Measurements from ENCODE around the gene MGAT1.
A peak's percentile ranks its signal among the peaks of the same experiment; 100 is the strongest.

The MGAT1 gene

GRCh38 chr5:180806351-180807011, 3.9 kb upstream of the MGAT1 start:
- TF ChIP-seq RARB (CRISPR knock-in tag; IDR thresholded peaks at IDR 0.05), result no peak
- TF ChIP-seq ZNF70 (CRISPR knock-in tag; IDR thresholded peaks at IDR 0.05), result peak; percentile 80
- ATAC-seq, result no peak

- ATAC-seq, result no peak
- TF ChIP-seq CSRNP3 (CRISPR knock-in tag; IDR thresholded peaks at IDR 0.05), result no peak
- no peak for TF ChIP-seq ZNF8 (CRISPR knock-in tag; IDR thresholded peaks at IDR 0.05)
- no peak for TF ChIP-seq POU6F1 (CRISPR knock-in tag; IDR thresholded peaks at IDR 0.05; ENCODE audit: borderline replicate concordance, low read depth)
Measured at GRCh38 chr5:180804129-180804618, 1.6 kb upstream of the MGAT1 start.

GRCh38 chr5:180803181-180804128, 849 bp upstream of the MGAT1 start:
- ATAC-seq, result no peak
- TF ChIP-seq CREB5 (CRISPR knock-in tag; IDR thresholded peaks at IDR 0.05; ENCODE audit: low read depth), result no peak
- no peak for TF ChIP-seq ZC3H10 (CRISPR knock-in tag; IDR thresholded peaks at IDR 0.05)
- TF ChIP-seq GLIS3 (CRISPR knock-in tag; IDR thresholded peaks at IDR 0.05), result no peak
- TF ChIP-seq PATZ1 (CRISPR knock-in tag; IDR thresholded peaks at IDR 0.05; ENCODE audit: borderline replicate concordance), result no peak
- TF ChIP-seq ISL1 (CRISPR knock-in tag; IDR thresholded peaks at IDR 0.05), result no peak
- no peak for TF ChIP-seq PPARA (CRISPR knock-in tag; IDR thresholded peaks at IDR 0.05; ENCODE audit: borderline replicate concordance)
- TF ChIP-seq TSHZ2 (CRISPR knock-in tag; IDR thresholded peaks at IDR 0.05), result no peak
- no peak for TF ChIP-seq BACH2 (CRISPR knock-in tag; IDR thresholded peaks at IDR 0.05; ENCODE audit: borderline replicate concordance)
- no peak for TF ChIP-seq SNAI2 (CRISPR knock-in tag; IDR thresholded peaks at IDR 0.05)
- TF ChIP-seq ZFP30 (CRISPR knock-in tag; IDR thresholded peaks at IDR 0.05), result no peak
- no peak for TF ChIP-seq TCF4 (CRISPR knock-in tag; IDR thresholded peaks at IDR 0.05; ENCODE audit: borderline replicate concordance)
- no peak for TF ChIP-seq POU6F1 (CRISPR knock-in tag; IDR thresholded peaks at IDR 0.05; ENCODE audit: borderline replicate concordance, low read depth)
- no peak for TF ChIP-seq CSDC2 (CRISPR knock-in tag; IDR thresholded peaks at IDR 0.05)
- TF ChIP-seq ZNF565 (CRISPR knock-in tag; conservative IDR thresholded peaks at IDR 0.05; ENCODE audit: low read depth), result no peak
- TF ChIP-seq ESRRG (CRISPR knock-in tag; IDR thresholded peaks at IDR 0.05), result no peak
- no peak for TF ChIP-seq RARB (CRISPR knock-in tag; IDR thresholded peaks at IDR 0.05)
- no peak for TF ChIP-seq ZFP3 (CRISPR knock-in tag; IDR thresholded peaks at IDR 0.05)
- no peak for TF ChIP-seq OSR1 (CRISPR knock-in tag; IDR thresholded peaks at IDR 0.05)
